Measurements from ENCODE around the gene PLEKHG4.

DNA sequence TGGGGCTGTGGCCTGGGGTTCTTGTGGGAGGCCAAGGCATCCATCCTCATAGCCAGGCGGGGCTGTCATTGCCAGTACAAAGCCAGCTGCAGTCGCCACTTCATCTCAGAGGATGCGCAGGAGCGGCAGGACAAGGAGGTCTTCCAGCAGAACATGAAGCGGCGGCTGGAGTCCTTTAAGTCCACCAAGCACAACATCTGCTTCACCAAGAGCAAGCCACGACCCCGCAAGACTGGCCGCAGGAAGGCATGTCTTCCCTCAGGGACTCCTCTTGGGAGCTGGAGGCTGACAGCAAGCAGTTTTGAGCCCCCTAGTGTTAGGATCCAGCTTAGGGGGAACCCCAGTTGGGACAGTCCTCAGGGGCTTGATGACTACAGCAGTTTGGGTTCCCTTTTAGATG lies 15.1 kb upstream of the PLEKHG4 start:
- TF ChIP-seq EZH2 (IDR thresholded peaks at IDR 0.05) (no peak), POLR2AphosphoS5 (IDR thresholded peaks at IDR 0.05; ENCODE audit: borderline replicate concordance, low read depth, low read length) (no peak)
